H9 (cell line): ENCODE measurements around the gene TERB1. TPM values are rescaled to one million over a fixed set of nuclear protein-coding genes. Genes with fewer than 3 reads are reported as not detected.

ENCODE experiments used
- DNase-seq: peaks from one replicate; pipeline ENCODE4 v3.0.0-alpha.2; 2017
- H2AFZ ChIP-seq: one replicate; pipeline ENCODE4 v1.6.1; 2013; ENCODE audit warnings: mild to moderate bottlenecking, low read length, control low read depth, moderate library complexity
- H2AK5ac ChIP-seq: 2 replicates; pipeline ENCODE4 v1.6.1; 2013; ENCODE audit warnings: low read length, control low read depth, mixed read lengths; ENCODE audit not compliant: insufficient read length
- H2BK120ac ChIP-seq: one replicate; pipeline ENCODE4 v1.6.1; 2013; ENCODE audit warnings: low read depth, mild to moderate bottlenecking, low read length, control low read depth, inconsistent platforms; ENCODE audit not compliant: poor library complexity, severe bottlenecking
- H2BK12ac ChIP-seq: 2 replicates; pipeline ENCODE4 v1.6.1; 2013; ENCODE audit warnings: low read length, control low read depth, mixed read lengths, low read depth; ENCODE audit not compliant: insufficient read length
- H2BK15ac ChIP-seq: 2 replicates; pipeline ENCODE4 v1.6.1; 2013; ENCODE audit warnings: low read depth, low read length, control low read depth
- H2BK20ac ChIP-seq: one replicate; pipeline ENCODE4 v1.6.1; 2013; ENCODE audit warnings: low read depth, mild to moderate bottlenecking, low read length, control low read depth, inconsistent platforms; ENCODE audit not compliant: poor library complexity, severe bottlenecking
- H2BK5ac ChIP-seq: 2 replicates; pipeline ENCODE4 v1.6.1; 2013; ENCODE audit warnings: low read length, control low read depth, mixed read lengths; ENCODE audit not compliant: insufficient read length
- H3K14ac ChIP-seq: 2 replicates; pipeline ENCODE4 v1.6.1; 2013; ENCODE audit warnings: low read length, control low read depth; ENCODE audit not compliant: insufficient read depth
- H3K18ac ChIP-seq: 2 replicates; pipeline ENCODE4 v1.6.1; 2013; ENCODE audit warnings: low read depth, mild to moderate bottlenecking, mixed read lengths, low read length, control low read depth; ENCODE audit not compliant: insufficient read length
- H3K23ac ChIP-seq: 2 replicates; pipeline ENCODE4 v1.6.1; 2013; ENCODE audit warnings: low read length, control low read depth, mixed read lengths, low read depth; ENCODE audit not compliant: insufficient read length
- H3K23me2 ChIP-seq: 2 replicates; pipeline ENCODE4 v1.6.1; 2013; ENCODE audit warnings: low read depth, mild to moderate bottlenecking, mixed read lengths, low read length, control low read depth; ENCODE audit not compliant: insufficient read length, poor library complexity, severe bottlenecking
- H3K27ac ChIP-seq: 2 replicates; pipeline ENCODE4 v1.5.1; 2013; ENCODE audit warnings: low read length, control low read depth, mixed read lengths, low read depth; ENCODE audit not compliant: insufficient read length
- H3K27me3 ChIP-seq: 2 replicates; pipeline ENCODE4 v1.6.1; 2013; ENCODE audit warnings: low read length, control low read depth, inconsistent platforms; ENCODE audit not compliant: insufficient read depth
- H3K4ac ChIP-seq: 2 replicates; pipeline ENCODE4 v1.6.1; 2013; ENCODE audit warnings: low read depth, mild to moderate bottlenecking, control low read depth, inconsistent platforms, low read length, moderate library complexity
- H3K4me1 ChIP-seq: 2 replicates; pipeline ENCODE4 v1.6.1; 2013; ENCODE audit warnings: low read length, control low read depth, inconsistent platforms; ENCODE audit not compliant: insufficient read depth
- H3K4me2 ChIP-seq: 2 replicates; pipeline ENCODE4 v1.6.1; 2013; ENCODE audit warnings: low read length, control low read depth, mixed read lengths; ENCODE audit not compliant: insufficient read length, insufficient read depth
- H3K56ac ChIP-seq: 2 replicates; pipeline ENCODE4 v1.6.1; 2013; ENCODE audit warnings: low read depth, mild to moderate bottlenecking, mixed read lengths, low read length, control low read depth; ENCODE audit not compliant: insufficient read length
- H3K79me1 ChIP-seq: 2 replicates; pipeline ENCODE4 v1.6.1; 2013; ENCODE audit warnings: low read depth, mild to moderate bottlenecking, moderate library complexity, low read length, control low read depth, inconsistent platforms; ENCODE audit not compliant: insufficient read depth, poor library complexity, severe bottlenecking
- H3K79me2 ChIP-seq: 2 replicates; pipeline ENCODE4 v1.6.1; 2013; ENCODE audit warnings: low read length, control low read depth, inconsistent platforms; ENCODE audit not compliant: insufficient read depth
- H3K9ac ChIP-seq: 2 replicates; pipeline ENCODE4 v1.6.1; 2013; ENCODE audit warnings: low read length, control low read depth, mixed read lengths; ENCODE audit not compliant: insufficient read length; ENCODE audit errors: extremely low read depth
- H3K9me3 ChIP-seq: one replicate; pipeline ENCODE4 v1.6.1; 2013; ENCODE audit warnings: low read depth, low read length, inconsistent platforms; ENCODE audit not compliant: control insufficient read depth
- H3T11ph ChIP-seq: one replicate; pipeline ENCODE4 v1.6.1; 2013; ENCODE audit warnings: mild to moderate bottlenecking, low read length, control low read depth, inconsistent platforms
- H4K20me1 ChIP-seq: one replicate; pipeline ENCODE4 v1.6.1; 2013; ENCODE audit not compliant: control insufficient read depth, insufficient read length, insufficient read depth
- H4K5ac ChIP-seq: 2 replicates; pipeline ENCODE4 v1.6.1; 2013; ENCODE audit warnings: low read depth, mild to moderate bottlenecking, mixed read lengths, low read length, control low read depth; ENCODE audit not compliant: insufficient read length
- H4K8ac ChIP-seq: replicated peaks from 2 replicates; pipeline ENCODE4 v1.6.1; 2013; ENCODE audit warnings: low read length, control low read depth, mixed read lengths, low read depth; ENCODE audit not compliant: insufficient read length
- H4K91ac ChIP-seq: 2 replicates; pipeline ENCODE4 v1.6.1; 2013; ENCODE audit warnings: low read depth, mild to moderate bottlenecking, moderate library complexity, mixed read lengths, low read length, control low read depth; ENCODE audit not compliant: insufficient read length
- H3K27ac Mint-ChIP-seq, 3 experiments: 2 replicates in 2 of 3; 3 replicates in 1 of 3; pipeline ENCODE4 v1.8.0; 2020 to 2021; ENCODE audit warnings: mixed read lengths in 3 of 3, mild to moderate bottlenecking in 1 of 3, moderate library complexity in 1 of 3
- H3K27me3 Mint-ChIP-seq: 2 replicates; pipeline ENCODE4 v1.8.0; 2021; ENCODE audit warnings: low read depth, mild to moderate bottlenecking, moderate library complexity, mixed read lengths
- H3K36me3 Mint-ChIP-seq, 3 experiments: 2 replicates in 2 of 3; 3 replicates in 1 of 3; pipeline ENCODE4 v1.8.0; 2020 to 2021; ENCODE audit warnings: low read depth in 3 of 3, mixed read lengths in 3 of 3; ENCODE audit not compliant: insufficient read depth in 1 of 3
- H3K4me1 Mint-ChIP-seq, 2 experiments: 2 replicates each; pipeline ENCODE4 v1.8.0; 2020; ENCODE audit warnings: mixed read lengths in 2 of 2
- H3K4me3 Mint-ChIP-seq, 2 experiments: 2 replicates in 1 of 2; 3 replicates in 1 of 2; pipeline ENCODE4 v1.8.0; 2020 to 2021; ENCODE audit warnings: mild to moderate bottlenecking in 2 of 2, mixed read lengths in 2 of 2, moderate library complexity in 1 of 2
- H3K9me3 Mint-ChIP-seq, 2 experiments: 2 replicates in 1 of 2; 3 replicates in 1 of 2; pipeline ENCODE4 v1.8.0; 2020; ENCODE audit warnings: mild to moderate bottlenecking in 2 of 2, mixed read lengths in 2 of 2, moderate library complexity in 1 of 2
- WGBS: extraction: QIAGEN DNeasy Blood & Tissue Kit; methylation state at CpG from one replicate; pipeline ENCODE4 v1.1.7; 2013; ENCODE audit warnings: missing lambda C conversion rate, low lambda C conversion rate, mixed read lengths; ENCODE audit not compliant: insufficient read length; ENCODE audit errors: extremely low coverage; 5-methylcytosine and 5-hydroxymethylcytosine counted together
- total RNA-seq: library from RNA; stranded (reverse); gene quantifications from 2 replicates; pipeline ENCODE4 v1.2.1, GENCODE V29; 2021
- TF ChIP-seq, protein P1 (sequence below): fragments of 200-600 bp; sonication (generic); conservative IDR thresholded peaks from 3 replicates; pipeline ENCODE4 v1.8.0; 2021; ENCODE audit warnings: antibody characterized with exemption, mild to moderate bottlenecking

TERB1 gene
- total RNA-seq, 1 experiment from 2014 or later, result not detected

DNA sequence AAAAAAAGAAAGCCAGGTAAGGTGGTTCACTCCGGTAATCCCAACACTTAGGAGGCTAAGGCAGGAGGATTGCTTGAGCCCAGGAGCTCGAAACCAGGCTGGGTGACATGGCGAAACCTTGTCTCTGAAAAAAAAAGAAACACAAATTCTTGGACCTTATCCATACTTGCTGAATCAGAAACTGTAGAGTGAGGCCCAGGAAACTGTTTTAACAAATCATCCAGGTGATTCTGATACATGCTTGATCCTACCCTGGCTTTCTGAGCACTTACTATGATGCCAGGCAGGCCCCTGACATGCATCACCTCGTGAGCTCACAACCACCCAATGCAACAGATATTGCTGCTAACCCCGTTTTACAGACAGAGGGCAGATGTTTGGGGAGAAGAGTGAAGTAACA lies 33.4 kb upstream of the TERB1 start:
- Mint-ChIP-seq H3K4me3 (no peak overlapping the region), H3K9me3 (peaks cover 5 to 6% of the 10 kb centered on the region in 2 experiments; a peak in 3 of 5 replicates), H3K36me3 (no peaks in the 10 kb centered on the region), H3K4me1 (peaks cover 2 to 4% of the 10 kb centered on the region in 2 experiments; a peak in 1 of 4 replicates), H3K27ac (no peak overlapping the region), H3K27me3 (peaks cover 36% of the 10 kb centered on the region)
- H4K20me1 ChIP-seq, result no peaks in the 10 kb centered on the region
- no peak overlapping the region for H3K4me2 ChIP-seq
- H3K14ac ChIP-seq, result no peak overlapping the region
- no peak overlapping the region for H3K27ac ChIP-seq
- H2BK20ac ChIP-seq, result no peak overlapping the region
- no peak overlapping the region for H3K18ac ChIP-seq
- no peak overlapping the region for H3K9ac ChIP-seq
- no peak overlapping the region for H2BK5ac ChIP-seq
- H2AFZ ChIP-seq, result no peak overlapping the region
- H3K56ac ChIP-seq, result no peak overlapping the region
- DNase-seq, result no peak
- WGBS, result no CpG with 5 or more reads among the region's 5 CpGs
- no peak overlapping the region for H2BK15ac ChIP-seq
- no peaks in the 10 kb centered on the region for H3K23me2 ChIP-seq
- H3K27me3 ChIP-seq, result no peaks in the 10 kb centered on the region
- no peak overlapping the region for H2BK12ac ChIP-seq
- H3K9me3 ChIP-seq, result no peaks in the 10 kb centered on the region
- H3K4me1 ChIP-seq, result no peaks in the 10 kb centered on the region
- H2BK120ac ChIP-seq, result no peak overlapping the region
- H3K23ac ChIP-seq, result no peak overlapping the region
- no peak overlapping the region for H3K4ac ChIP-seq
- H3T11ph ChIP-seq, result no peak overlapping the region
- H4K5ac ChIP-seq, result no peak overlapping the region
- no peak overlapping the region for H4K91ac ChIP-seq
- peaks cover 1% of the 10 kb centered on the region for H3K79me1 ChIP-seq
- TF ChIP-seq, protein P1, sequence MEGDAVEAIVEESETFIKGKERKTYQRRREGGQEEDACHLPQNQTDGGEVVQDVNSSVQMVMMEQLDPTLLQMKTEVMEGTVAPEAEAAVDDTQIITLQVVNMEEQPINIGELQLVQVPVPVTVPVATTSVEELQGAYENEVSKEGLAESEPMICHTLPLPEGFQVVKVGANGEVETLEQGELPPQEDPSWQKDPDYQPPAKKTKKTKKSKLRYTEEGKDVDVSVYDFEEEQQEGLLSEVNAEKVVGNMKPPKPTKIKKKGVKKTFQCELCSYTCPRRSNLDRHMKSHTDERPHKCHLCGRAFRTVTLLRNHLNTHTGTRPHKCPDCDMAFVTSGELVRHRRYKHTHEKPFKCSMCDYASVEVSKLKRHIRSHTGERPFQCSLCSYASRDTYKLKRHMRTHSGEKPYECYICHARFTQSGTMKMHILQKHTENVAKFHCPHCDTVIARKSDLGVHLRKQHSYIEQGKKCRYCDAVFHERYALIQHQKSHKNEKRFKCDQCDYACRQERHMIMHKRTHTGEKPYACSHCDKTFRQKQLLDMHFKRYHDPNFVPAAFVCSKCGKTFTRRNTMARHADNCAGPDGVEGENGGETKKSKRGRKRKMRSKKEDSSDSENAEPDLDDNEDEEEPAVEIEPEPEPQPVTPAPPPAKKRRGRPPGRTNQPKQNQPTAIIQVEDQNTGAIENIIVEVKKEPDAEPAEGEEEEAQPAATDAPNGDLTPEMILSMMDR, result no peak
- H4K8ac ChIP-seq, result no peak overlapping the region
- no peak overlapping the region for H2AK5ac ChIP-seq
- H3K79me2 ChIP-seq, result peaks cover under 1% of the 10 kb centered on the region; the same call in 1 of the 2 replicates
